ENCODE data around the gene CDH4. TPM values are rescaled to one million over a fixed set of nuclear protein-coding genes. Genes with fewer than 3 reads are reported as not detected.

The CDH4 gene
- total and polyA plus RNA-seq, 4 donors, result 0.06 to 0.10 TPM; not detected in 2

DNA sequence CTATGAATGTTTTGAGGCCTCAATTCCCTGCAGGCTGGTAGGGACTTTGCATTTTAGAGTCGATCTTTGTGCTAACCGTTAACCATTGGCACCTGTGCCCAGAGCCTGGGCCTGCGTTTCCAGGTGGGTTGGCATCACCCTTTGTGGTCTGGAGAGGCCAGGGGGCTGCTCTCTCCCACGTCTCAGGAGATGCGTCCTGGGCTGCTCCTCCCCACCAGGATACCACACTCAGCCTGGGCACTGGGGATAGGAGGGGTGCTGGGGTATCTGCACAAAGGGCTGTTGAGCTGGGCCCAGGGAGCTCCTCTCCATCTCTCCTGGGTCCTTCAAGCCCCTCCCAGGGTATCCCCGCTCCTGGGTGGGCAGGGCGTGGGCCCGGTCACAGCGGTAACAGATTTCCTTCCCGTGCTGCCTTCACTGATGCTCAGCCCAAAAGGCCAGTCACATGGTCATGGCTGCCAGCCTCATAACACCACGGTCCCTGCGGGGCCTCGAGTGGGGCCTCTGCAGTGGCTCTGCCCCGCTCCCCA lies 547.4 kb downstream of the CDH4 start:
- DNase-seq, result peak in 1 of 2 donors; percentile 65
- intact Hi-C loops (cut with DNase I), result no loop called here
- H3K9me3 ChIP-seq (ENCODE audit: control insufficient read depth, low read length), result peaks cover 2% of the 10 kb centered on the region
- no peaks in the 10 kb centered on the region for H3K4me1 ChIP-seq (ENCODE audit: control insufficient read depth in 1 of 2, insufficient read depth in 2 of 2, low read length in 2 of 2)
- no peaks in the 10 kb centered on the region for H3K36me3 ChIP-seq (ENCODE audit: control insufficient read depth in 1 of 2, insufficient read depth in 2 of 2, low read length in 1 of 2)
- WGBS, 2 donors, result 70 to 75% methylated on average over 14 of the region's 14 CpGs
- H3K4me3 ChIP-seq (ENCODE audit: low read length in 2 of 2), result no peak overlapping the region
- H3K27me3 ChIP-seq (ENCODE audit: control insufficient read depth in 1 of 2, insufficient read depth in 2 of 2, low read length in 1 of 2), result no peaks in the 10 kb centered on the region
- no peak for ATAC-seq (ENCODE audit: low FRiP score)
- no peak overlapping the region for H3K27ac ChIP-seq (ENCODE audit: low read depth in 1 of 2, low read length in 2 of 2)

DNA sequence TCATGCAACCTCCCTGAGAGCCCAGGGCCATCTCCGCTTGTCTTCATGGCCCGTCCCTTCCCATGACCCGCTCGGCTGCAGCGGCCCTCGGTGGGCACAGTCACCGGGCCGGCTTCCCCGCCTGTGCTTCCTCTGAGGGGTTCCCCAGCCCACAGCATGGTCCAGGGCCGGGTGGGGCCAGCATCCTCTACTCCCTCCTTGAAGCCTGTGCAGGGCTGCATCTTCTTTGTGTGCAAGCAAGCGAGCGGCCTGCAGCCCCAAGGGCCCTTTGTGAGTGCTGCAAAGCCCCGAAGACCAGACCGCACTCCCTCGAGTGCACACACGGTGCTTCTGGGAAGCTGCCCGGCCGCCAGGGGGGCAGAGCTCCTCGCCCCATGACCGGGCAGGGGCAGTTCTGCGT lies 547.9 kb downstream of the CDH4 start:
- Histone ChIP-seq H3K27me3 (ENCODE audit: control insufficient read depth in 1 of 2, insufficient read depth in 2 of 2, low read length in 1 of 2) (no peaks in the 10 kb centered on the region), H3K36me3 (ENCODE audit: control insufficient read depth in 1 of 2, insufficient read depth in 2 of 2, low read length in 1 of 2) (no peaks in the 10 kb centered on the region), H3K9me3 (ENCODE audit: control insufficient read depth, low read length) (peaks cover 2% of the 10 kb centered on the region), H3K4me1 (ENCODE audit: control insufficient read depth in 1 of 2, insufficient read depth in 2 of 2, low read length in 2 of 2) (no peaks in the 10 kb centered on the region), H3K27ac (ENCODE audit: low read depth in 1 of 2, low read length in 2 of 2) (no peak overlapping the region), H3K4me3 (ENCODE audit: low read length in 2 of 2) (no peak overlapping the region)
- DNase-seq (peak in 1 of 2 donors; percentile 60), ATAC-seq (ENCODE audit: low FRiP score) (no peak)
- intact Hi-C loops (cut with DNase I), result no loop called here
- 83 to 85% methylated on average over 21 of the region's 21 CpGs for WGBS, 2 donors

DNA sequence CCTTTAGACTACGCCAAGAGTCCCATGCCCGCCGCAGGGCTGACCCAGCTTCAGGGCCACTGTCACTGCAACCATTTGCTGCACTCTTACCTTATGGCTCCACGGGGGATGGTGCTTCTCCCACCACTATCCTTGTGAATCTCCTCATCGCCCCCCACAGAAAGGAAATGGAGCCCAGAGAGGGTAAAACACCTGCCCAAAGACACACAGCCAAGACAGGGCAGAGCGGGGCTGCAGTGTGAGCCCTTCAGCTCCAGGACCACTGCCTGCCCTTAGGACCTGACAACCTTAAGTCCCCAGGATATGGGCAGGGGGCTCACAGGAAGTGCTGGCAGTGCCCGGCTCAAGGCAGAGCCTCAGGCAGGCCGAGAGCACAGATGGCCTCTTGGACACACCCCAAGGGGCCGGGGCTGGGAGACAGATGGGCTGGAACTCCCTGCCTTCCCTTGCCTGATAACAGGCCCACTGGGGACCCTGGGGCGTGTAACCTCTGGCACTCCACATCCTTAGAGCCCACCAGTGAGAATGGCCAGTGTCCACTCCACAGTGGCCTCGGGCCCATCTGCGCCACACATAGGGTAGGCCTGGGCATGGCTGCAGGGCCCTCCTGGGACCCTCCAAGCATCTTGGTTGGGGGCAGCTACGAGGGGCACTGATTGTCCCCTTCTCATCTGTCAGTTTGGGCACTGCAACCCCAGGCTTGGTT lies 548.5 kb downstream of the CDH4 start:
- Histone ChIP-seq H3K9me3 (ENCODE audit: control insufficient read depth, low read length) (peaks cover 2% of the 10 kb centered on the region), H3K36me3 (ENCODE audit: control insufficient read depth in 1 of 2, insufficient read depth in 2 of 2, low read length in 1 of 2) (no peaks in the 10 kb centered on the region), H3K27ac (ENCODE audit: low read depth in 1 of 2, low read length in 2 of 2) (no peak overlapping the region), H3K4me1 (ENCODE audit: control insufficient read depth in 1 of 2, insufficient read depth in 2 of 2, low read length in 2 of 2) (no peaks in the 10 kb centered on the region), H3K4me3 (ENCODE audit: low read length in 2 of 2) (no peak overlapping the region), H3K27me3 (ENCODE audit: control insufficient read depth in 1 of 2, insufficient read depth in 2 of 2, low read length in 1 of 2) (no peaks in the 10 kb centered on the region)
- intact Hi-C loops (cut with DNase I), result no loop called here
- DNase-seq (peak; percentile 23 to 54), ATAC-seq (ENCODE audit: low FRiP score) (no peak)
- WGBS, 2 donors, result 75% methylated on average over 13 of the region's 13 CpGs

DNA sequence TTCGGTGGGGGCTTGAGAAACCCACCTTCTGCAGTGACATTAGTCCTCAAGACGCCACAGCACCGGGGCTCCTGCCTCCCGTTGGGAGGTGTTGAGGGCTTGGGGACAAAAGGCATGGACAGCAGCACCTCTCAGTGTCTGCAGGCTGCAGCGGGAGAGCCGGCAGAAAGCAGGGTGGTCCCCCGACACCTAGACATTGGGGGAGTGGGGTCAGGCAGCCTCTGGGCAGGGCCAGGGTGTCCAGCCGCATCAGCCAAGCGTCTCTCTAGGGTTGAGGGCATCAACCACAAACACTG lies 549.0 kb downstream of the CDH4 start:
- Histone ChIP-seq H3K27me3 (ENCODE audit: control insufficient read depth in 1 of 2, insufficient read depth in 2 of 2, low read length in 1 of 2) (no peaks in the 10 kb centered on the region), H3K4me1 (ENCODE audit: control insufficient read depth in 1 of 2, insufficient read depth in 2 of 2, low read length in 2 of 2) (no peaks in the 10 kb centered on the region), H3K27ac (ENCODE audit: low read depth in 1 of 2, low read length in 2 of 2) (no peak overlapping the region), H3K36me3 (ENCODE audit: control insufficient read depth in 1 of 2, insufficient read depth in 2 of 2, low read length in 1 of 2) (no peaks in the 10 kb centered on the region), H3K9me3 (ENCODE audit: control insufficient read depth, low read length) (peaks cover 2% of the 10 kb centered on the region), H3K4me3 (ENCODE audit: low read length in 2 of 2) (no peak overlapping the region)
- intact Hi-C loops (cut with DNase I), result no loop called here
- DNase-seq, result peak in 1 of 2 donors; percentile 35
- ATAC-seq (ENCODE audit: low FRiP score), result no peak
- 73 to 82% methylated on average over 9 of the region's 9 CpGs for WGBS, 2 donors

DNA sequence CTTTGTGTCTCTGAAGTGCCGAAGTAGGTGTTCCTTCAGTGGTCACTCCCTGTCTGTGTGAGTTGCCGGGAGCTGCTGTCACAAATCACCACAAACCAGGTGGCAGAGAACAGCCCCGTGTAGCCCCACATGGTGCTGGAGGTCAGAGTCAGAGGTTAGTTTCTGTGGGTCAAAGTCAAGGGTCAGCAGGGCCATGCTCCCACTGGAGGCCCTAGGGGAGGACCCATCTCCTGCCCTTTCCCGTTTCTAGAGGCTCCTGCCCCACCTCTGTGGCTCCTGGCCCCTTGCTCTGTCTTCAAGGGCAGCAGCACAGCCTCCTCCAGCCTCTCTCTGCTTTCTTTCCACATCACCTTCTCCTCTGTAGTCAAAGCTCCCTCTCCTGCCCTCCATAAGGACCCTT lies 549.4 kb downstream of the CDH4 start:
- Histone ChIP-seq H3K27ac (ENCODE audit: low read depth in 1 of 2, low read length in 2 of 2) (no peak overlapping the region), H3K36me3 (ENCODE audit: control insufficient read depth in 1 of 2, insufficient read depth in 2 of 2, low read length in 1 of 2) (no peaks in the 10 kb centered on the region), H3K9me3 (ENCODE audit: control insufficient read depth, low read length) (peaks cover 2% of the 10 kb centered on the region), H3K4me1 (ENCODE audit: control insufficient read depth in 1 of 2, insufficient read depth in 2 of 2, low read length in 2 of 2) (no peaks in the 10 kb centered on the region), H3K4me3 (ENCODE audit: low read length in 2 of 2) (no peak overlapping the region), H3K27me3 (ENCODE audit: control insufficient read depth in 1 of 2, insufficient read depth in 2 of 2, low read length in 1 of 2) (no peaks in the 10 kb centered on the region)
- intact Hi-C loops (cut with DNase I), result no loop called here
- DNase-seq (peak in 1 of 2 donors; percentile 66), ATAC-seq (ENCODE audit: low FRiP score) (no peak)
- 54 to 65% methylated on average over 4 of the region's 4 CpGs for WGBS, 2 donors

DNA sequence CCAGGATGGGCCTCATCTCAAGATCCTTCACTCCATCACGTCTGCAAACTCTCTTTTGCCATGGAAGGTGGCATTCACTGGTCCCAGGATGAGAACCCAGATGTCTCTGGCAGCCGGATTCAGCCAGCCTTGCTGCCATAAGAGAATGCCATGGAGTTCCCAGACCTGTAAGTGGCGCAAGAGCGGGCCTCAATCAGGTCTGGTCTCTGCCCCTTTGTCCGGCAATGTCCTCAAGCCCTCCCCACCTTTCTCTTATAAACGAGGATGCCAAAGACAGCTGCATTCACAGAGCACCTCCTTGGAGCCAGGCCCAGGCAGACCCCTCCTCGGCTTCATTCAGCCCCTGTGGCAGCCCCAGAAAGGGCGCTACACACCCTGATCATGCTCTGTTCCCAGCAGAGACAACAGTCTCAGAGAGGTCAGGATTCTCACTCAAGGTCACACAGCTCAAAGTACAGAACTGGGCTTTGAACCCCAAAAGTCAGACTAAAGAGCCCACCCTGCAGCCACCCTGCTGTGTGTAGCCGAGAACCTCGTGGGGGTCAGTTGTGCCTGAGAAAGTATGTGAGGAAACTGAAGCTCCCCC lies 549.9 kb downstream of the CDH4 start:
- H3K4me1 ChIP-seq (ENCODE audit: control insufficient read depth in 1 of 2, insufficient read depth in 2 of 2, low read length in 2 of 2), result no peaks in the 10 kb centered on the region
- peaks cover 2% of the 10 kb centered on the region for H3K9me3 ChIP-seq (ENCODE audit: control insufficient read depth, low read length)
- ATAC-seq (ENCODE audit: low FRiP score), result no peak
- H3K36me3 ChIP-seq (ENCODE audit: control insufficient read depth in 1 of 2, insufficient read depth in 2 of 2, low read length in 1 of 2), result no peaks in the 10 kb centered on the region
- 70 to 71% methylated on average over 10 of the region's 10 CpGs for WGBS, 2 donors
- no peaks in the 10 kb centered on the region for H3K27me3 ChIP-seq (ENCODE audit: control insufficient read depth in 1 of 2, insufficient read depth in 2 of 2, low read length in 1 of 2)
- H3K4me3 ChIP-seq (ENCODE audit: low read length in 2 of 2), result no peak overlapping the region
- H3K27ac ChIP-seq (ENCODE audit: low read depth in 1 of 2, low read length in 2 of 2), result no peak overlapping the region
- peak; percentile 3 to 48 for DNase-seq
- intact Hi-C loops (cut with DNase I), result no loop called here

DNA sequence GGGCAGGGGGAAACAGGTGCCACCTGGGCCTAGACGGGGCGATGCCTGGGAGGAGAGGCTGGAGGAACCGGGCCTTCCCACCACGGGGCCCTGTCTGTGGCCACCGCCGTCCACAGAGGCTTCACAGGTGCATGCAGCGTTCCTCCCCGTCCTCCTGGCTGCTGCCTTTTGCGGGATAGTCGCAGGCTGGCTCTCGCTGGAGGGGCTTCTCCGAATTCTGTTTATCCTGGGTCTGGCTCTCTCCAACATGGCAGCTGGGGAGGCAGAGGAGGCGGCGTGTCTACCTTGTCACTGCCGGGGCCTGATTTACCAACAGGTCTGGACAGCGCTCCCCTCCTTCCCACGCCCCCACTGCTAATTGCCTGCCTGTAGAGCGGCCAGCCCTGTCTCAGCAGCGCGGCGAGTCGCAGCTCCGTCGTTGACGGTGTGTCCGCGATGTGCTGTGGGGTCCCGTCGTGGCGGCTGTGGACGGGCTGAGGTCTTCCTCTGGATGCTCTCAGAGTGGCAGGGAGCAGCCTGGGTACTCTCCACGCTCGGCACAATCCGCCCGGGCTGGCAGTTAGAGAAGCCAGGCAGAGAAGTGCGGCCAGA lies 550.8 kb downstream of the CDH4 start:
- Histone ChIP-seq H3K4me1 (ENCODE audit: control insufficient read depth in 1 of 2, insufficient read depth in 2 of 2, low read length in 2 of 2) (no peaks in the 10 kb centered on the region), H3K27ac (ENCODE audit: low read depth in 1 of 2, low read length in 2 of 2) (no peak overlapping the region), H3K4me3 (ENCODE audit: low read length in 2 of 2) (no peak overlapping the region), H3K9me3 (ENCODE audit: control insufficient read depth, low read length) (peaks cover 2% of the 10 kb centered on the region), H3K36me3 (ENCODE audit: control insufficient read depth in 1 of 2, insufficient read depth in 2 of 2, low read length in 1 of 2) (no peaks in the 10 kb centered on the region), H3K27me3 (ENCODE audit: control insufficient read depth in 1 of 2, insufficient read depth in 2 of 2, low read length in 1 of 2) (no peaks in the 10 kb centered on the region)
- ATAC-seq (ENCODE audit: low FRiP score), result no peak
- peak in 1 of 2 donors; percentile 68 for DNase-seq
- WGBS, 2 donors, result 67 to 73% methylated on average over 36 of the region's 36 CpGs
- intact Hi-C loops (cut with DNase I), result no loop called here

DNA sequence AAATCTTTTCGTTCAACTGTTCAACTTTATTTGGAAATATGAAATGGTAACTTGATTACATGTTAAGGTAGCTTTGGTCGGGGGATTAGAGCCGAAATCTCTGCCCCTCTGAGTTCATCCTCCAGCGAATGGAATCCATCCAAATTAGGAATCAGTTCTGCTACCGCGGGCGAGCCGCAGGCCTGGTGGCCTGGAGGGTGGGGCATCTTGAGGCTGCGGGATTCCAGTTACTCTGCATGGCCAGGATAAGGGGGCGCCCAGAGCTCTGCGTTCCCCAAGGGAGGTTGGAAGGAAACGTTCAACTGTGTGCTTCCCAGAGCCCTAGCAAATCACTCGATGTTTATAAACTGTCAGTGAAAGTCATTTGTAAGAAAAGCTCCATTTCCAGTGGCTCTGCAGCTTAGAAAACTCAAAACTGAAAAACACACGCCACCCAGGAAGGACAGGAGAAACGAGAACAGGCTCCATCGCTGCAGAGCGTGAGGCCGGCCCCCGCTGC lies 551.4 kb downstream of the CDH4 start:
- H3K4me3 ChIP-seq (ENCODE audit: low read length in 2 of 2), result no peak overlapping the region
- DNase-seq, result peak in 1 of 2 donors; percentile 40
- intact Hi-C loops (cut with DNase I), result no loop called here

More for the DNA sequence above, 551.4 kb downstream of the CDH4 start:
- Histone ChIP-seq H3K36me3 (ENCODE audit: control insufficient read depth in 1 of 2, insufficient read depth in 2 of 2, low read length in 1 of 2) (no peaks in the 10 kb centered on the region), H3K4me1 (ENCODE audit: control insufficient read depth in 1 of 2, insufficient read depth in 2 of 2, low read length in 2 of 2) (no peaks in the 10 kb centered on the region), H3K27me3 (ENCODE audit: control insufficient read depth in 1 of 2, insufficient read depth in 2 of 2, low read length in 1 of 2) (no peaks in the 10 kb centered on the region), H3K9me3 (ENCODE audit: control insufficient read depth, low read length) (peaks cover 1% of the 10 kb centered on the region), H3K27ac (ENCODE audit: low read depth in 1 of 2, low read length in 2 of 2) (no peak overlapping the region)
- 3 to 6% methylated on average over 19 of the region's 19 CpGs for WGBS, 2 donors
- no peak for ATAC-seq (ENCODE audit: low FRiP score)
